Measurements from ENCODE around the gene OBP2A. TPM values are rescaled to one million over a fixed set of nuclear protein-coding genes. Genes with fewer than 3 reads are reported as not detected.

Gene OBP2A
- total and polyA plus RNA-seq, 2 of the 8 experiments (the other 6 are each of a cell fraction or from before 2014, with no cell fraction given): not detected

GRCh38 chr9:135551031-135551430 is 5.1 kb downstream of the OBP2A start (continued):
- TF ChIP-seq JUND (IDR thresholded peaks at IDR 0.05; ENCODE audit: low read length): no peak
- no peak for TF ChIP-seq RNF2 (IDR thresholded peaks at IDR 0.05; ENCODE audit: borderline replicate concordance, low read depth, low read length, missing control alignments, poor library complexity, severe bottlenecking)

Data from H1 (cell line).